C4-2B (cell line): ENCODE measurements around the gene RNF144A.

Experiments used
- H3K27ac ChIP-seq: fragments of 450-650 bp; 2 replicates; pipeline ENCODE4 v1.5.1; 2017
- CTCF ChIP-seq: fragments of 450-650 bp; conservative IDR thresholded peaks from 2 replicates; pipeline ENCODE4 v1.5.1; 2017; ENCODE audit warnings: mild to moderate bottlenecking
- ZFX ChIP-seq: fragments of 450-650 bp; IDR thresholded peaks from 2 replicates; pipeline ENCODE4 v1.6.1; 2017

RNF144A gene

GRCh38 chr2:7089898-7090510, 172.8 kb downstream of the RNF144A start:
- TF ChIP-seq CTCF (no peak), ZFX (no peak)
- no peak overlapping the region for H3K27ac ChIP-seq

GRCh38 chr2:7093376-7093775, 176.2 kb downstream of the RNF144A start:
- TF ChIP-seq ZFX (no peak), CTCF (no peak)
- H3K27ac ChIP-seq: peak overlapping the region; percentile 52; the same call in 1 of the 2 replicates
